Vagina (tissue), 2 donors: ENCODE data around the gene GK.

Source experiments
- CTCF ChIP-seq, 3 experiments: fragments of 450-650 bp in 2 of 3; fragments of 200-600 bp in 1 of 3; sonication (generic) in 1 of 3; IDR thresholded peaks; one replicate each; pipeline ENCODE4 v1.5.1; 2017 to 2019; ENCODE audit warnings: antibody characterized with exemption in 3 of 3, mild to moderate bottlenecking in 2 of 3, moderate library complexity in 2 of 3
- POLR2AphosphoS5 ChIP-seq, 2 donors: sonication (generic); formaldehyde crosslinking; IDR thresholded peaks; one replicate each; pipeline ENCODE4 v1.9.0; 2017; ENCODE audit warnings: antibody characterized with exemption in 2 of 2, mild to moderate bottlenecking in 2 of 2, low read depth in 1 of 2; ENCODE audit not compliant: insufficient read depth in 1 of 2

GRCh38 chrX:30715976-30716375 is 62.8 kb downstream of the GK start:
- TF ChIP-seq CTCF (IDR thresholded peaks at IDR 0.05): no peak
- no peak for TF ChIP-seq POLR2AphosphoS5 (IDR thresholded peaks at IDR 0.05; ENCODE audit: insufficient read depth in 1 of 2, low read depth in 1 of 2)
